Activated T-helper 1 cell treated with anti-CD3 and anti-CD28 coated beads, Interleukin-12 subunit alpha, Interleukin-12 subunit beta, Interleukin-2, Interleukin-4 antibody, amounts not matched to agents 30 ng/mL and 10 ng/mL and 1 ng/mL, durations not matched to agents 14 hours and 24 hours and 36 hours (primary cell): Measurements from ENCODE around the gene SUPT20H. TPM values are rescaled to one million over a fixed set of nuclear protein-coding genes. Genes with fewer than 3 reads are reported as not detected.

Experiments used
- DNase-seq: peaks from one replicate; pipeline ENCODE4 v3.0.0; 2021; ENCODE audit warnings: low spot score
- H3K27ac Mint-ChIP-seq: one replicate; pipeline ENCODE4 v1.8.0; 2021; ENCODE audit warnings: mild to moderate bottlenecking, mixed read lengths
- H3K27me3 Mint-ChIP-seq: one replicate; pipeline ENCODE4 v1.8.0; 2022; ENCODE audit warnings: mild to moderate bottlenecking, moderate library complexity, mixed read lengths; ENCODE audit not compliant: insufficient read depth
- H3K36me3 Mint-ChIP-seq: one replicate; pipeline ENCODE4 v1.8.0; 2021; ENCODE audit warnings: low read depth, mixed read lengths
- H3K4me1 Mint-ChIP-seq: one replicate; pipeline ENCODE4 v1.8.0; 2021; ENCODE audit warnings: low read depth, mixed read lengths
- H3K4me3 Mint-ChIP-seq: one replicate; pipeline ENCODE4 v1.8.0; 2021; ENCODE audit warnings: mild to moderate bottlenecking, moderate library complexity, mixed read lengths
- H3K9me3 Mint-ChIP-seq: one replicate; pipeline ENCODE4 v1.8.0; 2021; ENCODE audit warnings: mixed read lengths
- intact Hi-C: fragments of 100-400 bp; cut with micrococcal nuclease; formaldehyde crosslinking; loops from one replicate; pipeline ENCODE4 v1.15.1; 2024
- total RNA-seq: library from RNA; stranded (reverse); gene quantifications from 2 replicates; pipeline ENCODE4 v1.2.3, GENCODE V29; 2022

Gene SUPT20H
- total RNA-seq, 1 donor from 2014 or later: 75.7 TPM

GRCh38 chr13:37023871-37024270 lies 35.6 kb downstream of the SUPT20H start:
- Mint-ChIP-seq H3K9me3 (no peaks in the 10 kb centered on the region), H3K36me3 (peaks cover 24% of the 10 kb centered on the region), H3K4me3 (no peak overlapping the region), H3K27ac (no peak overlapping the region), H3K27me3 (no peaks in the 10 kb centered on the region), H3K4me1 (no peaks in the 10 kb centered on the region)
- intact Hi-C loops: no loop called here
- no peak for DNase-seq

- Mint-ChIP-seq H3K9me3 (no peaks in the 10 kb centered on the region), H3K27ac (no peak overlapping the region), H3K4me1 (peaks cover 7% of the 10 kb centered on the region), H3K36me3 (peaks cover 47% of the 10 kb centered on the region), H3K27me3 (no peaks in the 10 kb centered on the region), H3K4me3 (no peak overlapping the region)
- intact Hi-C loops: no loop called here
- no peak for DNase-seq
Observed at GRCh38 chr13:37014609-37015008, 44.9 kb downstream of the SUPT20H start.

- DNase-seq: no peak
- Mint-ChIP-seq H3K9me3 (no peaks in the 10 kb centered on the region), H3K36me3 (peaks cover 56% of the 10 kb centered on the region), H3K27ac (no peak overlapping the region), H3K27me3 (no peaks in the 10 kb centered on the region), H3K4me1 (peaks cover 14% of the 10 kb centered on the region), H3K4me3 (no peak overlapping the region)
- intact Hi-C loops: loop anchor here (2.0 kb wide), 1 partner anchor 47 kb away; the partner anchor contains the start of gene SUPT20H
Observed at GRCh38 chr13:37011788-37012187, 47.7 kb downstream of the SUPT20H start.

GRCh38 chr13:37011002-37011401 lies 48.5 kb downstream of the SUPT20H start:
- intact Hi-C loops: loop anchor here (2.0 kb wide), 1 partner anchor 48 kb away; the partner anchor contains the start of gene SUPT20H
- Mint-ChIP-seq H3K36me3 (peaks cover 53% of the 10 kb centered on the region), H3K4me3 (no peak overlapping the region), H3K27ac (no peak overlapping the region), H3K9me3 (no peaks in the 10 kb centered on the region), H3K4me1 (peaks cover 14% of the 10 kb centered on the region), H3K27me3 (no peaks in the 10 kb centered on the region)
- DNase-seq: no peak

GRCh38 chr13:37010424-37010823 lies 49.1 kb downstream of the SUPT20H start:
- Mint-ChIP-seq H3K4me3 (no peak overlapping the region), H3K36me3 (peaks cover 51% of the 10 kb centered on the region), H3K27ac (no peak overlapping the region), H3K4me1 (peaks cover 8% of the 10 kb centered on the region), H3K9me3 (no peaks in the 10 kb centered on the region), H3K27me3 (no peaks in the 10 kb centered on the region)
- intact Hi-C loops: loop anchor here (2.0 kb wide), 1 partner anchor 48 kb away; the partner anchor contains the start of gene SUPT20H
- DNase-seq: no peak

- H3K27me3 Mint-ChIP-seq: no peaks in the 10 kb centered on the region
- H3K4me3 Mint-ChIP-seq: no peak overlapping the region
- DNase-seq: no peak
- no peak overlapping the region for H3K27ac Mint-ChIP-seq
- intact Hi-C loops: loop anchor here (2.0 kb wide), 1 partner anchor 49 kb away; the partner anchor contains the start of gene SUPT20H
- peaks cover 48% of the 10 kb centered on the region for H3K36me3 Mint-ChIP-seq
- no peaks in the 10 kb centered on the region for H3K9me3 Mint-ChIP-seq
- H3K4me1 Mint-ChIP-seq: peaks cover 12% of the 10 kb centered on the region
Observed at GRCh38 chr13:37009692-37010091, 49.8 kb downstream of the SUPT20H start.

- Mint-ChIP-seq H3K27me3 (no peaks in the 10 kb centered on the region), H3K4me1 (peaks cover 35% of the 10 kb centered on the region), H3K4me3 (peak overlapping the region; percentile 100), H3K36me3 (peaks cover 28% of the 10 kb centered on the region), H3K27ac (peak overlapping the region; percentile 100), H3K9me3 (no peaks in the 10 kb centered on the region)
- DNase-seq: no peak
- intact Hi-C loops: loop anchor here (2.0 kb wide), 2 partner anchors 27 to 581 kb away; no protein-coding TSS in a partner anchor
Observed at GRCh38 chr13:37001921-37002250, 57.6 kb downstream of the SUPT20H start.

GRCh38 chr13:36999054-36999714 lies 60.3 kb downstream of the SUPT20H start, which contains the start of gene ALG5:
Gene ALG5 (minus strand): TSS chr13:36999340. CDS start chr13:36999300, 40 bp downstream.
- Mint-ChIP-seq H3K27ac (peak within 1 kb of the TSS; percentile 100), H3K9me3 (no peaks in the 10 kb centered on the region), H3K36me3 (peaks cover 23% of the 10 kb centered on the region), H3K27me3 (no peaks in the 10 kb centered on the region), H3K4me3 (peak within 1 kb of the TSS; percentile 100), H3K4me1 (peaks cover 37% of the 10 kb centered on the region)
- DNase-seq: peak; percentile 95
- intact Hi-C loops: loop anchor here (1.0 to 5.0 kb wide), 4 partner anchors 142 to 1350 kb away; partner anchors contain the start of genes RFXAP, SPART and UFM1

GRCh38 chr13:36998624-36999041 lies 60.9 kb downstream of the SUPT20H start:
- Mint-ChIP-seq H3K4me3 (peak overlapping the region; percentile 100), H3K4me1 (peaks cover 37% of the 10 kb centered on the region), H3K36me3 (peaks cover 20% of the 10 kb centered on the region), H3K27ac (peak overlapping the region; percentile 100), H3K9me3 (no peaks in the 10 kb centered on the region), H3K27me3 (no peaks in the 10 kb centered on the region)
- DNase-seq: peak; percentile 6
- intact Hi-C loops: loop anchor here (1.0 to 5.0 kb wide), 4 partner anchors 141 to 1351 kb away; partner anchors contain the start of genes RFXAP, SPART and UFM1

GRCh38 chr13:36997716-36998427 lies 61.6 kb downstream of the SUPT20H start:
- Mint-ChIP-seq H3K27me3 (no peaks in the 10 kb centered on the region), H3K4me1 (peaks cover 33% of the 10 kb centered on the region), H3K27ac (peak overlapping the region; percentile 100), H3K36me3 (peaks cover 19% of the 10 kb centered on the region), H3K4me3 (peak overlapping the region; percentile 100), H3K9me3 (no peaks in the 10 kb centered on the region)
- intact Hi-C loops: loop anchor here (5.0 kb wide), 1 partner anchor 141 kb away; no protein-coding TSS in a partner anchor
- no peak for DNase-seq

GRCh38 chr13:36992362-36992761 lies 67.1 kb downstream of the SUPT20H start:
- peaks cover 53% of the 10 kb centered on the region for H3K36me3 Mint-ChIP-seq
- H3K27me3 Mint-ChIP-seq: no peaks in the 10 kb centered on the region
- DNase-seq: no peak
- H3K27ac Mint-ChIP-seq: no peak overlapping the region
- intact Hi-C loops: no loop called here
- H3K4me1 Mint-ChIP-seq: peaks cover 12% of the 10 kb centered on the region
- no peak overlapping the region for H3K4me3 Mint-ChIP-seq
- H3K9me3 Mint-ChIP-seq: no peaks in the 10 kb centered on the region

- no peaks in the 10 kb centered on the region for H3K9me3 Mint-ChIP-seq
- no peak overlapping the region for H3K27ac Mint-ChIP-seq
- H3K4me3 Mint-ChIP-seq: no peak overlapping the region
- H3K27me3 Mint-ChIP-seq: no peaks in the 10 kb centered on the region
- DNase-seq: no peak
- intact Hi-C loops: no loop called here
- H3K4me1 Mint-ChIP-seq: no peaks in the 10 kb centered on the region
- peaks cover 56% of the 10 kb centered on the region for H3K36me3 Mint-ChIP-seq
Observed at GRCh38 chr13:36986462-36987240, 72.8 kb downstream of the SUPT20H start.
